Neutrophil (primary cell): Measurements from ENCODE around the gene S1PR4.
"Not testable (repeated sequence)": the region's sequence is repeated elsewhere in the genome, so short reads cannot be mapped to it uniquely, and the experiment has no call there.

Source experiments
- H3K27ac ChIP-seq: fragments of 200-600 bp; sonication (generic); 2 replicates; pipeline ENCODE4 v1.5.1; 2016; ENCODE audit warnings: mild to moderate bottlenecking, moderate library complexity
- H3K27me3 ChIP-seq: fragments of 200-600 bp; sonication (generic); 2 replicates; pipeline ENCODE4 v1.6.0; 2016; ENCODE audit warnings: mild to moderate bottlenecking
- H3K36me3 ChIP-seq: fragments of 200-600 bp; sonication (generic); 2 replicates; pipeline ENCODE4 v1.5.1; 2017
- H3K4me1 ChIP-seq, 2 experiments: fragments of 200-600 bp in 1 of 2; sonication (generic) in 1 of 2; 1 replicate in 1 of 2; 2 replicates in 1 of 2; pipeline versions ENCODE4 v1.5.1 to v1.6.1; 2013 to 2016; ENCODE audit warnings: low read depth in 1 of 2, low read length in 1 of 2, mild to moderate bottlenecking in 1 of 2, moderate library complexity in 1 of 2; ENCODE audit not compliant: control insufficient read depth in 1 of 2, insufficient read depth in 1 of 2
- H3K4me3 ChIP-seq, 2 experiments: fragments of 200-600 bp in 1 of 2; sonication (generic) in 1 of 2; 1 replicate in 1 of 2; 2 replicates in 1 of 2; pipeline ENCODE4 v1.5.1; 2013 to 2016; ENCODE audit warnings: low read depth in 1 of 2, low read length in 1 of 2, mild to moderate bottlenecking in 1 of 2, moderate library complexity in 1 of 2
- H3K9me3 ChIP-seq: fragments of 200-600 bp; sonication (generic); 2 replicates; pipeline ENCODE4 v1.5.1; 2016
- CTCF ChIP-seq: fragments of 200-600 bp; sonication (generic); IDR thresholded peaks from 2 replicates; pipeline ENCODE4 v1.5.1; 2016; ENCODE audit warnings: antibody characterized with exemption

S1PR4 gene

GRCh38 chr19:3196933-3197205, 18.3 kb downstream of the S1PR4 start:
- Histone ChIP-seq H3K27ac (no peak overlapping the region), H3K4me1 (peaks cover 8 to 13% of the 10 kb centered on the region in 2 experiments), H3K36me3 (peaks cover 52% of the 10 kb centered on the region), H3K9me3 (no peaks in the 10 kb centered on the region), H3K27me3 (no peaks in the 10 kb centered on the region), H3K4me3 (no peak overlapping the region)
- no peak for TF ChIP-seq CTCF

GRCh38 chr19:3198901-3199700, 20.5 kb downstream of the S1PR4 start:
- TF ChIP-seq CTCF: no peak
- Histone ChIP-seq H3K36me3 (peaks cover 71% of the 10 kb centered on the region), H3K4me3 (no peak overlapping the region), H3K4me1 (no peaks in the 10 kb centered on the region), H3K9me3 (no peaks in the 10 kb centered on the region), H3K27me3 (no peaks in the 10 kb centered on the region), H3K27ac (no peak overlapping the region)

GRCh38 chr19:3201072-3201700, 22.6 kb downstream of the S1PR4 start:
- no peak for TF ChIP-seq CTCF
- no peak overlapping the region for H3K27ac ChIP-seq
- H3K36me3 ChIP-seq: peaks cover 88% of the 10 kb centered on the region
- no peak overlapping the region for H3K4me3 ChIP-seq
- no peaks in the 10 kb centered on the region for H3K27me3 ChIP-seq
- H3K9me3 ChIP-seq: no peaks in the 10 kb centered on the region
- no peaks in the 10 kb centered on the region for H3K4me1 ChIP-seq

- Histone ChIP-seq H3K4me3 (no peak overlapping the region), H3K27ac (no peak overlapping the region), H3K9me3 (no peaks in the 10 kb centered on the region), H3K4me1 (no peaks in the 10 kb centered on the region), H3K36me3 (peaks cover 88% of the 10 kb centered on the region), H3K27me3 (no peaks in the 10 kb centered on the region)
- no peak for TF ChIP-seq CTCF
Observed at GRCh38 chr19:3201911-3202310, 23.3 kb downstream of the S1PR4 start.

GRCh38 chr19:3202346-3202745, 23.8 kb downstream of the S1PR4 start:
- H3K9me3 ChIP-seq: no peaks in the 10 kb centered on the region
- H3K36me3 ChIP-seq: peaks cover 90% of the 10 kb centered on the region
- no peak overlapping the region for H3K27ac ChIP-seq
- H3K27me3 ChIP-seq: no peaks in the 10 kb centered on the region
- no peak for TF ChIP-seq CTCF
- H3K4me3 ChIP-seq: no peak overlapping the region
- no peaks in the 10 kb centered on the region for H3K4me1 ChIP-seq

- H3K36me3 ChIP-seq: peaks cover 91% of the 10 kb centered on the region
- not testable (repeated sequence) for H3K9me3 ChIP-seq, H3K27me3 ChIP-seq
Observed at GRCh38 chr19:3202895-3203294, 24.3 kb downstream of the S1PR4 start.

More at GRCh38 chr19:3202895-3203294, 24.3 kb downstream of the S1PR4 start:
- not testable (repeated sequence) for H3K27ac ChIP-seq, H3K4me1 ChIP-seq, H3K4me3 ChIP-seq
